Immature natural killer cell (primary cell): ENCODE measurements around the gene FITM2. TPM values are rescaled to one million over a fixed set of nuclear protein-coding genes. Genes with fewer than 3 reads are reported as not detected.
"Not testable (repeated sequence)": the region's sequence is repeated elsewhere in the genome, so short reads cannot be mapped to it uniquely, and the experiment has no call there.

Experiments used
- DNase-seq, 3 donors: peaks; one replicate each; pipeline ENCODE4 v3.0.0; 2022; ENCODE audit warnings: mixed read lengths in 1 of 3
- H3K27ac Mint-ChIP-seq, 6 donors: one replicate each; pipeline ENCODE4 v1.8.0; 2020; ENCODE audit warnings: mixed read lengths in 6 of 6, mild to moderate bottlenecking in 5 of 6, inconsistent platforms in 4 of 6, moderate library complexity in 3 of 6
- H3K27me3 Mint-ChIP-seq, 3 donors: one replicate each; pipeline ENCODE4 v1.8.0; 2020 to 2021; ENCODE audit warnings: low read depth in 3 of 3, mild to moderate bottlenecking in 3 of 3, mixed read lengths in 3 of 3, moderate library complexity in 3 of 3, inconsistent platforms in 1 of 3
- H3K36me3 Mint-ChIP-seq, 3 donors: one replicate each; pipeline ENCODE4 v1.8.0; 2020; ENCODE audit warnings: mixed read lengths in 3 of 3, inconsistent platforms in 2 of 3, mild to moderate bottlenecking in 2 of 3
- H3K4me1 Mint-ChIP-seq, 2 donors: one replicate each; pipeline ENCODE4 v1.8.0; 2020; ENCODE audit warnings: inconsistent platforms in 2 of 2, mild to moderate bottlenecking in 2 of 2, mixed read lengths in 2 of 2, moderate library complexity in 1 of 2
- H3K4me3 Mint-ChIP-seq, 5 donors: one replicate each; pipeline ENCODE4 v1.8.0; 2020; ENCODE audit warnings: mild to moderate bottlenecking in 5 of 5, mixed read lengths in 5 of 5, inconsistent platforms in 3 of 5, moderate library complexity in 3 of 5
- H3K9me3 Mint-ChIP-seq, 6 donors: one replicate each; pipeline ENCODE4 v1.8.0; 2020; ENCODE audit warnings: mild to moderate bottlenecking in 6 of 6, mixed read lengths in 6 of 6, inconsistent platforms in 4 of 6, moderate library complexity in 3 of 6
- polyA plus RNA-seq, 3 donors: library from polyadenylated mRNA; unstranded; fragments of 300-500 nt; fragmentation: Illumina TruSeq; gene quantifications; one replicate each; pipeline ENCODE4 v1.2.3, GENCODE V29; 2021

Gene FITM2
- polyA plus RNA-seq, 3 donors from 2014 or later: 0.15 to 0.89 (median 0.40) TPM

DNA sequence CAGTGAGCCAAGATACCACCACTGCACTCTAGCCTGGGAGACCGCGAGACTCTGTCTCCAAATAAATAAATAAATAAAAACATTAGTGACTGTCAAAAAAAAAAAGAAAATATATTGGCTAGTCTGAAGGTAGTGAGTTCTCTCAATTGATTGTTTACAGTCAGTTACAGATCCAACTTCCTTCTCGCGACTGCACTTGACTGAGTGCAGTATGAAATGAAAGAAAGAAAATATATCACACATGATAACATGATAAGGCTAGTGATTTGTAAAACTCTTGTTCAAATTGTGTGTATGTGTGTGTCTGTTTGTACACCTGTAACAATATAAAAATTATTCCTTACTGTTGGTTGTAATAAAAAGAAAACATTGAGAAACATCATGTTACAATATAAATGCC lies 33.7 kb upstream of the FITM2 start:
- no peaks in the 10 kb centered on the region for H3K4me1 Mint-ChIP-seq
- H3K4me3 Mint-ChIP-seq: no peak overlapping the region
- DNase-seq: no peak
- no peak overlapping the region for H3K27ac Mint-ChIP-seq
- H3K36me3 Mint-ChIP-seq: no peaks in the 10 kb centered on the region
- H3K9me3 Mint-ChIP-seq: no peaks in the 10 kb centered on the region
- H3K27me3 Mint-ChIP-seq: peaks cover 0 to 3% (median 0%) of the 10 kb centered on the region in 3 donors

DNA sequence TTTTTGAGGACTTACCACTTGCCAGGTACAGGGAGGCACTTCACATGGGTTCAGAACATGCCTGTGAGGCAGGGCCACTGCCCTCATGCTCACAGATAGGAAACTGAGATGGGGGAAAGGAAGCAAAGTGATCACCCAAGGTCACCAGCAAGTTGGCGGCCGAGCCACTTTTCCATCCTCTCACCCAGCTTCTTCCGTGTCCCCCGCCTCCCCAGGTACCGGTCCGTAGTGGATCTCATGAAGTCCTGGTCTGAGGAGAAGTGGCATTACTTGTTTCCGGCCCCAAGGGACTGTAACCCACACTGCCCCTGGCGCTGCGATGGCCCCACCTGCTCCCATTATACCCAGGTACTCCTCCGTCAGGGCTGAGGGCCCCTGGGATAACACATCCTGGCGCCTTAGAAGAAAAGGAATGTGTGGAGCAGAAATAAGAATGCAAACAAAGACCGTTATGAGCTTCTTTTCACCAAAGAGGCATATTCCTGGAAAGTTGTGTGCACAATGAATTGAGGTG lies 32.2 kb upstream of the FITM2 start:
- H3K4me3 Mint-ChIP-seq: no peak overlapping the region
- no peaks in the 10 kb centered on the region for H3K36me3 Mint-ChIP-seq
- peaks cover 3 to 6% (median 5%) of the 10 kb centered on the region in 3 donors for H3K27me3 Mint-ChIP-seq
- no peak for DNase-seq
- H3K4me1 Mint-ChIP-seq: no peaks in the 10 kb centered on the region
- H3K27ac Mint-ChIP-seq: no peak overlapping the region
- no peaks in the 10 kb centered on the region for H3K9me3 Mint-ChIP-seq

- Mint-ChIP-seq H3K4me1 (no peaks in the 10 kb centered on the region), H3K4me3 (no peak overlapping the region), H3K27ac (no peak overlapping the region), H3K9me3 (no peaks in the 10 kb centered on the region), H3K27me3 (peaks cover 4 to 10% (median 5%) of the 10 kb centered on the region in 3 donors), H3K36me3 (no peaks in the 10 kb centered on the region)
- DNase-seq: no peak
These were observed 31.2 kb upstream of the FITM2 start for GRCh38 chr20:44342248-44342647.

DNA sequence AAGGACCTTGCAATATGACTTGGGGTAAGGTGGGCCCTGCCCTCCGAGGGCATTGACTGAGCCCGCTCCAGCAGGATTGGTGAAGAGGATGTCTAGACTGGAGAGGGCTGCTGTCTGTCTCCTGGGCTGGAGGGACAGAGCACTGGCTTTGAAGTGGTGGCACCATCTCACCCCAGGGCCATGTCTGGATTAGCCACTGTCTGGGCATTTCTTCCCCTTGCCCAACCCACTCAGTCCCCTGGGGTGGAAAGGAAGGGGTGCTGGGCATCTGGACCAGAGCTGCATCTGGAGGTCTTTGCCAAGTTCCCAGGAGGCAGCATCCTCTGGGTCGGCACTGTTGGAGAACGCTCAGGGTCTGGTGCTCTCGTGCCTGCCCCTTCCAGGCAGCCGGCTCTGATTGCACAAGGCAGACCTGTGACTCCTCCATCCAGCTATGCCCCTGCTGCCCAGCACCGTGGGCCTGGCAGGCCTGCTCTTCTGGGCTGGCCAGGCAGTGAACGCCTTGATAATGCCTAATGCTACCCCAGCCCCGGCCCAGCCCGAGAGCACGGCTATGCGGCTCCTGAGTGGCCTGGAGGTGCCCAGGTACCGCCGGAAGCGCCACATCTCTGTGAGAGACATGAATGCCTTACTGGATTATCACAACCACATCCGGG lies 25.9 kb upstream of the FITM2 start, which contains the start of gene R3HDML:
Gene R3HDML, plus strand, starts transcription at position 319 of the 656 bp plus-strand sequence. Its CDS starts 115 bp downstream, at position 434.
- H3K36me3 Mint-ChIP-seq: no peaks in the 10 kb centered on the region
- no peak within 1 kb of the TSS for H3K27ac Mint-ChIP-seq
- H3K4me1 Mint-ChIP-seq: no peaks in the 10 kb centered on the region
- DNase-seq: no peak
- H3K9me3 Mint-ChIP-seq: no peaks in the 10 kb centered on the region
- H3K4me3 Mint-ChIP-seq: no peak within 1 kb of the TSS
- peaks cover 4 to 10% (median 8%) of the 10 kb centered on the region in 3 donors for H3K27me3 Mint-ChIP-seq

GRCh38 chr20:44336086-44336485 lies 25.1 kb upstream of the FITM2 start:
- no peaks in the 10 kb centered on the region for H3K36me3 Mint-ChIP-seq
- no peak overlapping the region for H3K4me3 Mint-ChIP-seq
- H3K4me1 Mint-ChIP-seq: no peaks in the 10 kb centered on the region
- H3K27ac Mint-ChIP-seq: no peak overlapping the region
- no peaks in the 10 kb centered on the region for H3K9me3 Mint-ChIP-seq
- peaks cover 4 to 13% (median 10%) of the 10 kb centered on the region in 3 donors for H3K27me3 Mint-ChIP-seq
- no peak for DNase-seq

DNA sequence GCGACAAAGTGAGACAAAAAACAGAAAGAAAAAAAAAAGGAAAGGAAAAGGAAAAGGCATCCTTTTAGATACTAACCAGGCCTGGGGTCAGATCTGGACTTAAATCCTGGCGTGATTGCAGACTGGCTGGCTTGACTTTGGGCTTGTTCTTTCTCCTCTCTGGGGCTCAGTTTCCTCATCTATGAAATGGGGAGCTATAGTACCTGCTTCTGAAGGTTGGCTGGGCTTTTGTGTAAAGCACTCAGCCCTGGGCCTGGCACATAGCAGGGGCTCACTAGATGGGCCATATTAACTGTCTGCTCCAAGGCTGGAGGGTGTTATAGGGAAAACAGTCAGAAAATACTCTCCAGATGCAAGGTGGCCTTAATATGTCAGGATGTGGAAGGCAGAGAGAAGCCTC lies 24.7 kb upstream of the FITM2 start:
- no peaks in the 10 kb centered on the region for H3K36me3 Mint-ChIP-seq
- H3K4me3 Mint-ChIP-seq: no peak overlapping the region
- H3K27ac Mint-ChIP-seq: no peak overlapping the region

GRCh38 chr20:44334709-44335108 lies 23.7 kb upstream of the FITM2 start:
- DNase-seq: no peak
- Mint-ChIP-seq H3K27ac (no peak overlapping the region), H3K27me3 (peaks cover 4 to 13% (median 10%) of the 10 kb centered on the region in 3 donors), H3K36me3 (no peaks in the 10 kb centered on the region), H3K9me3 (no peaks in the 10 kb centered on the region), H3K4me3 (no peak overlapping the region), H3K4me1 (no peaks in the 10 kb centered on the region)

More for the DNA sequence above, 24.7 kb upstream of the FITM2 start:
- Mint-ChIP-seq H3K27me3 (peaks cover 4 to 13% (median 10%) of the 10 kb centered on the region in 3 donors), H3K4me1 (no peaks in the 10 kb centered on the region), H3K9me3 (no peaks in the 10 kb centered on the region)
- DNase-seq: no peak

GRCh38 chr20:44334306-44334705 lies 23.3 kb upstream of the FITM2 start:
- Mint-ChIP-seq H3K4me1 (no peaks in the 10 kb centered on the region), H3K27ac (no peak overlapping the region), H3K36me3 (no peaks in the 10 kb centered on the region), H3K4me3 (no peak overlapping the region), H3K9me3 (no peaks in the 10 kb centered on the region), H3K27me3 (peaks cover 4 to 13% (median 10%) of the 10 kb centered on the region in 3 donors)
- DNase-seq: no peak

- H3K4me1 Mint-ChIP-seq: no peaks in the 10 kb centered on the region
- H3K36me3 Mint-ChIP-seq: no peaks in the 10 kb centered on the region
- H3K27me3 Mint-ChIP-seq: peaks cover 2 to 8% (median 5%) of the 10 kb centered on the region in 3 donors
- H3K27ac Mint-ChIP-seq: no peak overlapping the region
- DNase-seq: no peak
- H3K9me3 Mint-ChIP-seq: no peaks in the 10 kb centered on the region
- no peak overlapping the region for H3K4me3 Mint-ChIP-seq
These were observed 20.2 kb upstream of the FITM2 start for GRCh38 chr20:44331201-44331600.

DNA sequence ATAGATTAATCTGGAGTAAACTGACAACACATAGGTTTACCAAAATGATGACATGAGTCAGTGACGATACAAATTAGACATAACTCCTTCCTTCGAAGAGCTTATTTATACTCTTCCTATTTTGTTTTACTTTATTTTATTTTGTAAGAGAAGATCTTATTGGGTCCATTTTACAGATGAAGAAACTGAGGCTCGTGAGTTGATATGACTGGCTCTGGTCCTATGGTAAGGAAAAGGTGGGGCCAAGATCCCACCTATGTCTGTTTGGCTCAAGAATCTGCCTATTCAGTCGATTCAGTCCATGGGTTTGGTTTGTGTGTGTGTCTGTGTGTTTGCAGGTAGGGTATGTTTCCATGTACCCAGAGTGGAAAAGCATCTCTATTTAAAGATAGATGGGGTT lies 17.4 kb upstream of the FITM2 start:
- H3K27ac Mint-ChIP-seq: no peak overlapping the region

DNA sequence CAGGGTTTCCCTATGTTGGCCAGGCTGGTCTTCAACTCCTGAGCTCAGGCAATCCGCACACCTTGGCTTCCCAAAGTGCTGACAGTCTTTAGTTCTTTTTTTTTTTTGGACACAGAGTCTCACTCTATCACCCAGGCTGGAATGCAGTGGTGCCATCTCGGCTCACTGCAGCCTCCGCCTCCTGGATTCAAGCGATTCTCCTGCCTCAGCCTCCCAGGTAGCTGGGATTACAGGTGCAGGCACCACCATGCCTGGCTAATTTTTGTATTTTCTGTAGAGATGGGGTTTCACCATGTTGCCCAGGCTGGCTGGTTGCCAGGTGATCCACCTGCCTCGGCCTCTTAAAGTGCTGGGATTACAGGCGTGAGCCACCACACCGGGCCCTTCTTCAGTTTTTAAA lies 16.7 kb upstream of the FITM2 start:
- H3K36me3 Mint-ChIP-seq, DNase-seq, H3K4me1 Mint-ChIP-seq, H3K9me3 Mint-ChIP-seq, H3K4me3 Mint-ChIP-seq, H3K27ac Mint-ChIP-seq, H3K27me3 Mint-ChIP-seq: not testable (repeated sequence)

More for the DNA sequence above, 17.4 kb upstream of the FITM2 start:
- H3K4me1 Mint-ChIP-seq: no peaks in the 10 kb centered on the region
- no peak overlapping the region for H3K4me3 Mint-ChIP-seq
- no peaks in the 10 kb centered on the region for H3K36me3 Mint-ChIP-seq
- no peak for DNase-seq
- H3K27me3 Mint-ChIP-seq: peaks cover 4 to 10% (median 5%) of the 10 kb centered on the region in 3 donors
- H3K9me3 Mint-ChIP-seq: no peaks in the 10 kb centered on the region

DNA sequence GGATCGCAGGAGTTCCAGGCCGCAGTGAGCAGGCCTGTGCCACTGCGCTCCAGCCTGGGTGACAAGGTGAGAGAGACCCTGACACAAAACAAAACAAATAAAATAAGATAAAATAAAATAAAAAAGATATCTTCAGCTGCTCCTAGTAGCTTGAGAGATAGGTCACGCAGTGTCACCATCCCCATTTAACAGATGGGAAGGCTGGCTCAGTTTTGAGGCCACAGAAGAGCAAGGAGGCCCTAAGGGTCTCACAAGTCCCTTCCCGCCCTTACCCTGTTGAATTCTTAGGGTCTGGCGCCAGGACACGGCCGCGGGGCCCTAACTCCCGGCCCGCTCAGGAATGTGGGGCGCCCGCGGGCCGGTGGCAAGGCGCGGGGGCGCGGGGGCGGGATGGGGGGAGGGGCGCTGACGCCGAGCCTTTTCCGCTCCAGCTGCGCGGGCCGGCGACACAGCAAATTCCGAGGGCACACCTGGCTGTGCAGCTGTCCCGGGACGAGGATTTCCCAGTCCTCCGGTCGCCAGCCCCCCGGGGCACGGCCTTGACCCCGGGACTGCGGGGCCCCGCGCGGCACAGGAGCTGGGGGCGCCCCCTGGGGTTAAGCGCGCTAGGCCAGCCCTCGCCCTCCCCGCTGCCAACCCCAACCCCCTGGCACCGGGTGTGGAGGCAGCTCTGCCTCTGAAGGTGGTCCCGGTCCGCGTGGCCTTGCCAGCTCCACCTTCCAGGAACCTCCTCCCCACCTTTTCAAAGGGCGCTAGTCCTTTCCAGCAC lies 15.6 kb upstream of the FITM2 start:
- Mint-ChIP-seq H3K36me3 (no peaks in the 10 kb centered on the region), H3K27ac (no peak overlapping the region), H3K27me3 (peaks cover 4 to 10% (median 4%) of the 10 kb centered on the region in 3 donors), H3K9me3 (no peaks in the 10 kb centered on the region), H3K4me3 (no peak overlapping the region), H3K4me1 (no peaks in the 10 kb centered on the region)
- no peak for DNase-seq

DNA sequence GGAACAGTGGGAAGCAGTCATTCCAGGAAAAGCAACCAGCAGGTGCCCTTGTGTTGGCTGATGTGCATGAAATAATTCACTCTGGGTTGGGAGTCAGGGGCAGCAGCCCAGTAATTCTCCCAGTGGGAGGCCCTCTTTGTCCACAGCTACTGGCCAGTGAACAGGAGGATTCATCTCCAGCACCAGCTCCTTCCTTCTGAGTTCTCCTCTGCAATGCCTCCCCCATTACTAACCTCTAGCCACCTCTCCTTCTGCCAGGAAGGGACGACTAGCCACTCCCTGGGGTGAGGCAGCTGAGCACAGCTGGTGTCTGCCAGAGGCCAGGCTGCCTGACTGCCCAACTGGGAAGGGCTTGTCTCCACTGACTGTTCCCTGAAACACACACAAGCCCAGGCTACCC lies 13.3 kb upstream of the FITM2 start:
- H3K36me3 Mint-ChIP-seq: no peaks in the 10 kb centered on the region
- H3K27ac Mint-ChIP-seq: no peak overlapping the region
- peaks cover 4 to 6% (median 6%) of the 10 kb centered on the region in 3 donors for H3K27me3 Mint-ChIP-seq
- DNase-seq: no peak
- no peaks in the 10 kb centered on the region for H3K4me1 Mint-ChIP-seq
- H3K9me3 Mint-ChIP-seq: no peaks in the 10 kb centered on the region
- no peak overlapping the region for H3K4me3 Mint-ChIP-seq

DNA sequence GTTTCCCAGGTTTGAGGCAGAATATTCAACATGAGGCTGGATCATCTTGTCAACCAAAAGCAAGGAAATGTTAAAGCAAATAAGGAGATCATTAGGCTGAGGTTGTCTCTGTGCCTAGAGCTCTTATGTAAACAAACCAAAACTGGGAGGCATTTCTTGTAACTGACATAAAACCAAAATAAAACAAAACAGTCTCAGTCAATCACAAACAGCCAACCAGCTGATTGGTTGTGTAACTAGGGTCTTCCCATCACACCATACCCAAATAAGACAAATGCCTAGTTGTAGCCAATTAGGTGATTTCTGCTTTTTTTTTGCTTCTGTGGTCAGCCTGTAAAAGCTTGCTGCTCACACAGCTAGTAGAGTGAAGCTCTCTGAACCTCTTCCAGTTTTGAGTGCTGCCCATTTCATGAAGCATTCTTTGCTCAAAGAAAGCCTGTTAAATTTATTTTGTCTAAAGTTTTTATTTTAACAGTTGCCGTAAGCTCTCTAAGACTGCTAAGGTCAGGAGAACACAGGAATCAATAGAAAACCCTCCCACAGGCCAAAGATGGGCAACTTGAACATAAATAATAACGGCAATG lies 8.9 kb upstream of the FITM2 start:
- Mint-ChIP-seq H3K27ac (no peak overlapping the region), H3K27me3 (peaks cover 2 to 6% (median 2%) of the 10 kb centered on the region in 3 donors), H3K9me3 (peaks cover 0 to 2% (median 0%) of the 10 kb centered on the region in 6 donors), H3K4me3 (no peak overlapping the region), H3K36me3 (no peaks in the 10 kb centered on the region), H3K4me1 (no peaks in the 10 kb centered on the region)
- no peak for DNase-seq
